Motor neuron (in vitro differentiated cells): ENCODE measurements around the gene TMED10. TPM values are rescaled to one million over a fixed set of nuclear protein-coding genes. Genes with fewer than 3 reads are reported as not detected.
"Not testable (repeated sequence)": the region's sequence is repeated elsewhere in the genome, so short reads cannot be mapped to it uniquely, and the experiment has no call there.

ENCODE experiments used
- ATAC-seq, 8 experiments: fragments of 200-7000 bp; cut with Tn5 transposase; replicated peaks in 6 of 8; 2 replicates each; pipeline ENCODE4 v1.8.0; 2021; ENCODE audit warnings: mild to moderate bottlenecking in 8 of 8, moderate library complexity in 8 of 8
- H3K27ac ChIP-seq, 2 donors: fragments of 250-450 bp; sonication (Bioruptor Pico); 2 replicates each; pipeline ENCODE4 v1.9.0; 2021; ENCODE audit warnings: antibody characterized with exemption in 2 of 2, mild to moderate bottlenecking in 2 of 2, moderate library complexity in 1 of 2
- H3K4me1 ChIP-seq, 2 donors: fragments of 250-450 bp; sonication (Bioruptor Pico); replicated peaks in 1 of 2; 2 replicates each; pipeline ENCODE4 v1.6.1; 2021; ENCODE audit warnings: antibody characterized with exemption in 2 of 2, mild to moderate bottlenecking in 2 of 2, moderate library complexity in 1 of 2
- H3K4me3 ChIP-seq, 5 donors: fragments of 250-450 bp; sonication (Bioruptor Pico); 2 replicates each; pipeline ENCODE4 v1.9.0; 2021; ENCODE audit warnings: antibody characterized with exemption in 5 of 5, mild to moderate bottlenecking in 5 of 5, moderate library complexity in 4 of 5
- WGBS, 10 experiments: fragments of 450-650 bp; shearing (Covaris generic); methylation state at CpG; one replicate each; pipeline ENCODE4 v1.0.0; 2022; 5-methylcytosine and 5-hydroxymethylcytosine counted together
- in situ Hi-C, 9 experiments: fragments of 400-800 bp; cut with MboI; loops; one replicate each; pipeline ENCODE4 v1.15.0; 2021; ENCODE audit warnings: low sequenced_read_pairs in 9 of 9, low pct_unique_long_range_greater_than_20kb in 2 of 9; ENCODE audit not compliant: unreplicated experiment in 9 of 9
- total RNA-seq, 8 experiments: library from RNA; unstranded; fragments of 300-600 nt; gene quantifications; 2 replicates each; pipeline versions ENCODE4 v1.2.3 to v1.2.4, GENCODE V29; 2022

Gene TMED10
- total RNA-seq, 8 experiments from 2014 or later: 76.0 to 299 (median 119) TPM

GRCh38 chr14:75186953-75187352, 10.5 kb upstream of the TMED10 start:
- no peak for ATAC-seq
- in situ Hi-C loops: no loop called here
- Histone ChIP-seq H3K4me1 (no peaks in the 10 kb centered on the region), H3K4me3 (no peak overlapping the region), H3K27ac (no peak overlapping the region)
- 29 to 87% (median 71%) methylated on average over 1 to 2 of the region's 2 CpGs; no CpG with 5 or more reads in 2 of the 10 experiments for WGBS, 10 experiments

- no peak for ATAC-seq
- Histone ChIP-seq H3K27ac (no peak overlapping the region), H3K4me1 (no peaks in the 10 kb centered on the region), H3K4me3 (no peak overlapping the region)
- in situ Hi-C loops: no loop called here
- 50 to 100% (median 78%) methylated on average over 1 to 5 of the region's 7 CpGs; no CpG with 5 or more reads in 1 of the 10 experiments for WGBS, 10 experiments
Observed at GRCh38 chr14:75185251-75186040, 9.0 kb upstream of the TMED10 start.

GRCh38 chr14:75184492-75184891, 8.1 kb upstream of the TMED10 start:
- H3K4me3 ChIP-seq: no peak overlapping the region
- in situ Hi-C loops: no loop called here
- WGBS, 10 experiments: 0 to 83% (median 54%) methylated on average over 1 to 3 of the region's 3 CpGs; no CpG with 5 or more reads in 1 of the 10 experiments
- H3K4me1 ChIP-seq: no peaks in the 10 kb centered on the region
- no peak overlapping the region for H3K27ac ChIP-seq
- peak in 2 of 8 experiments; percentile 56 to 71 for ATAC-seq

- in situ Hi-C loops: no loop called here
- H3K27ac ChIP-seq: no peak overlapping the region
- WGBS, 10 experiments: 0 to 100% (median 80%) methylated on average over 1 to 3 of the region's 3 CpGs; no CpG with 5 or more reads in 2 of the 10 experiments
Observed at GRCh38 chr14:75184039-75184438, 7.6 kb upstream of the TMED10 start.

GRCh38 chr14:75183225-75183624, 6.8 kb upstream of the TMED10 start:
- Histone ChIP-seq H3K4me1 (no peaks in the 10 kb centered on the region), H3K4me3 (no peak overlapping the region), H3K27ac (no peak overlapping the region)
- WGBS, 10 experiments: 0 to 88% (median 56%) methylated on average over 1 of the region's 1 CpG; no CpG with 5 or more reads in 1 of the 10 experiments
- in situ Hi-C loops: no loop called here
- ATAC-seq: no peak

More at GRCh38 chr14:75184039-75184438, 7.6 kb upstream of the TMED10 start:
- Histone ChIP-seq H3K4me3 (no peak overlapping the region), H3K4me1 (no peaks in the 10 kb centered on the region)
- ATAC-seq: no peak

GRCh38 chr14:75182821-75183220, 6.4 kb upstream of the TMED10 start:
- in situ Hi-C loops: no loop called here
- Histone ChIP-seq H3K4me1 (no peaks in the 10 kb centered on the region), H3K4me3 (no peak overlapping the region), H3K27ac (no peak overlapping the region)
- ATAC-seq: peak in 3 of 8 experiments; percentile 48 to 71 (median 54)
- WGBS, 10 experiments: 33 to 86% (median 63%) methylated on average over 1 of the region's 1 CpG; no CpG with 5 or more reads in 4 of the 10 experiments

- WGBS, 10 experiments: 10 to 87% (median 81%) methylated on average over 1 to 11 of the region's 11 CpGs; no CpG with 5 or more reads in 2 of the 10 experiments
- H3K4me1 ChIP-seq, ATAC-seq, H3K27ac ChIP-seq, in situ Hi-C loops, H3K4me3 ChIP-seq: not testable (repeated sequence)
Observed at GRCh38 chr14:75182163-75182562, 5.8 kb upstream of the TMED10 start.

- Histone ChIP-seq H3K27ac (no peak overlapping the region), H3K4me3 (no peak overlapping the region), H3K4me1 (no peaks in the 10 kb centered on the region)
- ATAC-seq: no peak
- in situ Hi-C loops: no loop called here
- whole genome bisulfite sequencing, 10 experiments: 67 to 100% (median 86%) methylated on average over 1 of the region's 1 CpG; no CpG with 5 or more reads in 3 of the 10 experiments
Observed at GRCh38 chr14:75181293-75182062, 5.1 kb upstream of the TMED10 start.

- peak in 3 of 8 experiments; percentile 3 to 10 (median 6) for ATAC-seq
- in situ Hi-C loops: no loop called here
- Histone ChIP-seq H3K27ac (peak overlapping the region; percentile 97), H3K4me3 (peak overlapping the region; percentile 62 to 86 (median 84)), H3K4me1 (peaks cover 3 to 11% of the 10 kb centered on the region in 2 donors)
- WGBS, 10 experiments: 0 to 22% (median 10%) methylated on average over 3 to 9 of the region's 10 CpGs; no CpG with 5 or more reads in 5 of the 10 experiments
Observed at GRCh38 chr14:75175677-75176141, 703 bp downstream of the TMED10 start.

- Histone ChIP-seq H3K27ac (no peak overlapping the region), H3K4me3 (peak overlapping the region in 1 of 5 donors; percentile 7), H3K4me1 (peaks cover 3 to 11% of the 10 kb centered on the region in 2 donors)
- WGBS, 10 experiments: 25 to 94% (median 80%) methylated on average over 1 to 2 of the region's 2 CpGs; no CpG with 5 or more reads in 3 of the 10 experiments
- in situ Hi-C loops: no loop called here
- no peak for ATAC-seq
Observed at GRCh38 chr14:75174066-75174465, 2.3 kb downstream of the TMED10 start.

- in situ Hi-C loops: no loop called here
- ATAC-seq: no peak
- WGBS, 10 experiments: 38 to 90% (median 78%) methylated on average over 3 to 4 of the region's 4 CpGs; no CpG with 5 or more reads in 1 of the 10 experiments
- peaks cover 13 to 20% of the 10 kb centered on the region in 2 donors for H3K4me1 ChIP-seq
- H3K4me3 ChIP-seq: no peak overlapping the region
- no peak overlapping the region for H3K27ac ChIP-seq
Observed at GRCh38 chr14:75170772-75171171, 5.6 kb downstream of the TMED10 start.

- Histone ChIP-seq H3K27ac (no peak overlapping the region), H3K4me3 (no peak overlapping the region), H3K4me1 (peaks cover 11 to 12% of the 10 kb centered on the region in 2 donors)
- WGBS, 10 experiments: 80 to 100% (median 89%) methylated on average over 1 to 3 of the region's 3 CpGs; no CpG with 5 or more reads in 1 of the 10 experiments
- in situ Hi-C loops: no loop called here
- ATAC-seq: no peak
Observed at GRCh38 chr14:75168586-75169335, 7.7 kb downstream of the TMED10 start.
